NCI-H128 (cell line): ENCODE results near the gene CPA2.
"Not testable (repeated sequence)": the region's sequence is repeated elsewhere in the genome, so short reads cannot be mapped to it uniquely, and the experiment has no call there.

Experiments used
- DNase-seq: peaks from one replicate; lab custom pipeline; 2025; ENCODE audit not compliant: unreplicated experiment; lab: John Stamatoyannopoulos, UW

The CPA2 gene

DNA sequence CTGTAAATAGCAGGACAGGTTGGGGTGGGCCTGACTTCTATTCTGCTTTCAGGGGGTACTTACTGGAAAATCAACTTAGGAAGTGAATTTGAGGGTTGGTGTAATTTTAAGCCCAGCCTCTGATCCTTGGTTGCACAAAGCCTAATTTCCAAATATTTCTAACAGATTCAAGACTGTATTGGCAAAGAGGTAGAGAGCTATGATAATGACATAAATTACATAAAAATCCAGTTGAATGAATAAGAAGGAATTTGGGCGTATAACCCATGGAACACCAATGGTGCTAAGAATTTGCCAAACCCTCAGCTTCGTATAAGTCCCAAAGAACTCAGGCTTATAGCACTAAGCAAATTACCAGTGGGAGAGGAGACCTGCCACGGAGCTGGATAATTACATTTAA is 38.2 kb downstream of the CPA2 start:
- no peak for DNase-seq

DNA sequence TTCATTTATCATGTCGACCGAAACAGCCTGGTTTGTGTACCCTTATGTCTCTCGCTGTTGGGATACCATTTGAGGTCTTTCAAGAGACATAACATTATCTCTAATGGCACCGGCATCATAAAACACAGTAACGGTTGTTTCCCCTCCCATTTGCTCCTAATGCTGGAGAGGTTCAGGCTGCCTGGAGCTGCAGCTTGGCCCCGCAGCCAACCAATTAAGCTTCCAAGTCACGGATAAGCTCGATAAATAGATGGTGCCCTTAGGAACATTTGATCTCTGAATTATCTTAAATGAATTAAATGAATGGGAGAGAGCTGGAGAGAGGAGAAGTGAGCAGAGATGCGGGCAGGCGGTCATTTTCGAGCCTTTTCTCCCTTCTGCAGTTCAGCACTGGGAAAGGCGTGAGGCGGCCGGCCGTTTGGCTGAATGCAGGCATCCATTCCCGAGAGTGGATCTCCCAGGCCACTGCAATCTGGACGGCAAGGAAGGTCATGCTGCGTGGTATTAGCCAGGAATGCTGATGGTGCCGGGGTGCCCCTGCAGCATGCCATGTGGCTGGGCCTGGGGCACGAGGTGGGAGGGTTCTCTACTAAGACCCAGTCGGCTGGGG is 38.9 kb downstream of the CPA2 start:
- DNase-seq: no peak

DNA sequence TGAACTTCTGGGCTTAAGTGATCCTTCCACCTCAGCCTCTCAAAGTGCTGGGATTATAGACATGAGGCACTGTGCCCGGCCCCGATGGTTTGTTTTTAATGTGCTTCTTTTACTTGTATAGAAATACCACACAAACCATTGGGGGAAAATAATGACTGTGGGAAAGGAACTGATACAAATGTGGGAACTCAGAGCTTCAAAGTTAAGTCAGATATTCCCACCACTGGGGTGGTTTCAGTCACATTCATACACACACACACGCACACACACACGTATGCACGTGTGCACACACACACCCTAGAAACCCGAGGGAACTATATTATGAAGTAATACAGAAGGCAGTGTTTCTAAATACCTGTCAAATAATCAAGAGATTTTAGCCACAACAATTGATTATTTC is 43.3 kb downstream of the CPA2 start:
- DNase-seq: no peak

DNA sequence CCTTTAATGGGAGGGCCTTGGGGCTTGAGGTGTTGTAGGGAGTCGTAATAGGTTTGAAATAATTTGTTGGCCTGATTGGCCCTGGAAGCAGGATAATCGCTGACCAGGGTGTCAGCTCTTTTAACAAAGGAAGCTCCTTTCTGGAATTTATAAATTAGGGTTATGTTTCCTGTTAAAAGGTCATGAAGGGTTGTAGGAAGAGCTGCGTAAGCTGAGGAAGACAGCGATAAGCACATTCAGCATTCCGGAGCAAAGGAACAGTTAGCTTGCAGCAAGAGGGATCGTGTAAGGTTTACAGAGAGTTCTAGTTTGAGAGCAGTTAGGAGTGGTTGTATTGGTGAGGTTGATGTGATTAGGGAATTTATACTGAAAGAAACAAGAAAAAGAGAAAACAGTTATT is 47.6 kb downstream of the CPA2 start:
- no peak for DNase-seq

DNA sequence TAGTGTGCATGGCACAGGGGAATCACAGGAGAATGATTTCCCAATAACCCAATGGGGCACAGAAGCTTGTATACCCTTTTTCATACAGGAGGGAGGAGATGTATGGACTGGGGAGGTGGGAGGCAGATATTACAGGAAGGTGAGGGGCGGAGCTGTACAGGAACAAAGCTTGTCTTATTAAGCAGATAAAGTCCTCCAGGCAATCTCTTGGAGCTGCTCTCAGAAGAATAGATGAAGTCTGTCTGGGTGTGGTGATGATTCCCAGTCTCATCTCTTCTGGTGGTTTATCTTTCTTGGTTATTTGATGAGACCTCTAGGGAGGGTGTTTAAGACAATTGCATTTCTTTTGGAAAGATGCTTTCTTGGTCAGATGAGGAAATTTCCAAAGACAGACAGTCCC is 52.9 kb downstream of the CPA2 start:
- DNase-seq: no peak

DNA sequence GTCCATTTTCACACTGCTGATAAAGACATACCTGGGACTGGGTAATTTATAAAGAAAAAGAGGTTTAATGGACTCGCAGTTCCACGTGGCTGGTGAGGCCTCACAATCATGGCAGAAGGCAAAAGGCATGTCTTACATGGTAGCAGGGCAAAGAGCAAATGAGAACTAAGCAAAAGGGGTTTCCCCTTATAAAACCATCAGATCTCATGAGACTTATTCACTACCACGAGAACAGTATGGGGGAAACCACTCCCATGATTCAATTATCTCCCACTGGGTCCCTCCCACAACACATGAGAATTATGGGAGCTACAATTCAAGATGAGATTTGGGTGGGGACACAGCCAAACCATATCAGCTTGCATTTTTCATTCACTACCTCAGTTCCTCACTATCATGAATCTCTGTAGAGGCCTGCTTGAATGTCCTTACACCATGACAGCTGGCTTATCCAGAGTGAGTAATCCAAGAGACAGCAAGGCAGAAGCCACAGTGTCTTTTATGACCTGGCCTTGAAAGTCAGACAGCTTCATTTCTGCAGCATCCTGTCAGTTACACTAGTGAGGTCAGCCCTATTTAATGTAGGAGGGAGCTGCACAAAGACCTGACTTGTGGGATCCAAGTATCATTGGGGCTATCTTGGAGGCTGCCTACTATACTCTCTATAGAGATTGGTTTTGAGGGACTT is 55.0 kb downstream of the CPA2 start:
- not testable (repeated sequence) for DNase-seq

DNA sequence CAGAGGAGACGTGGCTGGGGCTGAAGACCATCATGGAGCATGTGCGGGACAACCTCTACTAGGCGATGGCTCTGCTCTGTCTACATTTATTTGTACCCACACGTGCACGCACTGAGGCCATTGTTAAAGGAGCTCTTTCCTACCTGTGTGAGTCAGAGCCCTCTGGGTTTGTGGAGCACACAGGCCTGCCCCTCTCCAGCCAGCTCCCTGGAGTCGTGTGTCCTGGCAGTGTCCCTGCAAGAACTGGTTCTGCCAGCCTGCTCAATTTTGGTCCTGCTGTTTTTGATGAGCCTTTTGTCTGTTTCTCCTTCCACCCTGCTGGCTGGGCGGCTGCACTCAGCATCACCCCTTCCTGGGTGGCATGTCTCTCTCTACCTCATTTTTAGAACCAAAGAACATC is 56.0 kb downstream of the CPA2 start:
- no peak for DNase-seq

DNA sequence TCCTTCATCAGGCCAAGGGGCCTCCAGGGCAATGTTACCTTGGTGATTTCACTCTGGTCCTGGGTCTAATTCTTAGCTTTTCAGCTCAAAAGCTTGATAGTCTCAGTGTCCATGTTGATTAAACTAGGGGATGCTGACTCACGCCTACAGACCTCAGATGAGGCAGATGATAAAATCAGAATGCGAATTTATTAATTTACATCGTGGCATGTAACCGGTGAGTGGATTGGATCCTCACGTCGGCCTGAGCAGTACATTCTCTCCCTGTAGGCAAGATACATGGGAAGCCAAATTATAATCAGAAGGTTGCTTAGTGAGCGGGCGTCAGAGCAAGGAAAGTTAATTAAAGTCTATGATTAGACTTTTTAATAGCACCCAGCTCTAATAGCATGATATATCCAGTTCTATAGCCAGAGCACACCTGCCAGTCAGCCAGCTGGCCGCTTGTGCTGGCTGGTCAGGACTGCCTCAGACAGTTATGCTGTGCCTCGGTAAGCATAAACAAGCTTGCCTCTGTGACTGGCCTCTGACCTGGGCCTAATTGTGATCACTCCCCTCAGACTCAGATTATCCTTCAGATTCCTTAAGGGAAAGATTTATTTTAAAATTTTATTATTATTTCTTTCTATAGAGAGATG is 57.8 kb downstream of the CPA2 start:
- no peak for DNase-seq

DNA sequence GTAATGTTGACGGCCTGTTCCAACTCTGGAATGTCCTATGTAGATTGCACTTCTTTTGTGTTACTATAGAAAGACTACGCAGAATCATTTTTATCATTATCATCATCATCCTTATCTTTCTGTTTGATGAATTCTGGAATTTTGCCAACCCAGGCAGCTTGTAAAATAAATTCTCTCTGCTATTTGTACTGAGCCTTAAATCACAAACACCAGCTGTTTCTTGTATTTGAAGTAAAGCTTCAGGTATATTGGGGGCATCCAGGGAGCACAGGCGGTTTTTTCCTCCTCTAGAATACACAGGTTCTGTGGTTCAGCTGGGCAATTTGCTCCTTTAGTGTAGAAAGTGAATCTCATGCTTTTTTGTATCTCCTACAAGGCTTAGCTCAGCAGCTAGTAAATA is 63.0 kb downstream of the CPA2 start:
- DNase-seq: no peak

DNA sequence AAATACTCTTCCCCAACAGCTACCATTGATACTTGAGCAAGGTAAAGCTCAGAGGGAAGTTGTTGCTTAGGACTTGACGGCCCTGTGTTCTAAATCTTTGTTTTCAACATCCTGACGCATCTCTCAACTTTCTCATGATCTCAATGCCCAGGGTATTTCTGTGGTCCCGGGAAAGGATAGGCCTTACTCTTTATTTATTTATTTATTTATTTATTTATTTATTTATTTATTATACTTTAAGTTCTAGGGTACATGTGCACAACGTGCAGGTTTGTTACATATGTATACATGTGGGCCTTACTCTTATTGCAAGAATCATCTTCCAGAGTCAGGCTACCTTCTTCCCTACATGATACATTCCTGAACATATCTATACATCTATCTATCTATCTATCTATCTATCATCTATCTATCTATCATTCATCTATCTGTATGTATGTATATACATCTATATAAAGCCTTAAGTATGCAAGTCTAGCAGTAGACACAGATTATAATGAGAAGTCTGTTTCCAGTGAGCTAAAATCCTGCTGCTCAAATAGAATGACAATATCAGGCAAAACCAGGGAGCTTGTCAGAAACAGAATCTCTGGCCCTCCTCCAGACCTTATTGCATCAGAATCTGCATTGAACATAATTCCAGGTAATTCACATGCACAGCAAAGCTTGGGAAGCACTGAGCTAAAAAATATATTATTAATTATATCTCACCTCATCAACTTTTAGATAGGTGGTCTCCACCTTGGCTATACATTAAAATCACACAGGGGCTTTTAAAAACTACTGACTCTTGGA is 65.8 kb downstream of the CPA2 start:
- DNase-seq: no peak

DNA sequence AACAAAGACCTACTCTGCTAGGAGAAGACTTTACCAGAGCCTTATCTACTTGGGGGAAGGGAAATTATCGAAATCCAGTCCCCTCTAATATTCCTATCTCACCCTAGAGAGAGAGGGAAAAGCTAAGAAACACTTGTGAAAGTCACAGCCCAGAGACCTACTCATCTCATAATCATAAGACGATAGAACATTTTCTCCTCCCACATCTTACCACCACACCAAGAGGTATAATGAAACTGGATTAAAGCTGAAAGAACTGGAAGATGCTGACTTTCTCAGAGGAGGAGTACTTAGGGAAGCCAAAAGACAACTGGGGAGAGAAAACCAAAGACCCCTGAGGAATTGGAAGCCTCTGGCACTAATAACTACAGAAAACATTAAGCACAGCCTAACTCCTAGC is 67.2 kb downstream of the CPA2 start:
- no peak for DNase-seq

DNA sequence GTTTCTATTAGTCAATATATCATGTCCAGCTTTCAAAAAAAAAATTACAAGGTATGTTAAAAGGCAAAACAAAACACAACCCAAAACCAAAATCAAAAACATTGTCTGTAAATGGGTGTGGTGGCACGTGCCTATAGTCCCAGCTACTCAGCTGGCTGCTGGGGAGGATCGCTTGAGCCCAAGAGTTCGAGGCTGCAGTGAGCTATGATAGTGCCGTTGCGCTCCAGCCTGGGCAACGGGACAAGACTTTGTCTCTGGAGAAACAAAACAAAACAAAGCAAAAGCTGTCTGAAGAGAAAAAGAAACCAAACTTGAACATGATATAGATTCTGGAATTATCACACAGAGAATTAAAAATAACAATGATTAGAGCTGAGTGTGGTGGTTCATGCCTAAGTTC is 67.6 kb downstream of the CPA2 start:
- no peak for DNase-seq

DNA sequence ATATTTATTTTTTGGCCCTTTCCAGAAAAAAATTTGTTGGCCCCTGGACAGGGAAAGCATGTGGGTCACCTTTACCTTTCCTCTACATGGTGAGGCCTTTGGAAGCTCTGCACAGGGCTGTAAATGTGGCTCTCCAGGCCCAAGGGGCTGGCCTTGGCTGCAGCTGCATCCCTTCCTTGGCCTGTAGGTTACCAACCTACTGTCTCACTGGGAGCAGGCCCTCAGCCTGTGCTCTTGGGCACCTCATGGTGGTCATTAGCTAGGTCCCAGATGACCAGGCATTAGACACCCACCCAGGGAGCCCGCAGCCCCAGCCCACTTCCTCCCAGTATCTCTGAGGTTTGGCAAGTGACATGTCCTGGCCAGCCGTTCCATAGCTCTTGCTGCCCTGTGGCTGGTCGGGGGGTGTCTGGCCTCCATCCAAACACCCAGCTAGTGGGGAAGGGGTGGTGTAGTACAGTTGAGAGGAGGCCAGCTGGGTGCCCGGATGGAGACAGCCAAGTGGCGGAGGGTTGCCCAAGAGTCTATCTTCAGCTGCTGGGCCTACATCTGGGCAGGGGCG is 70.8 kb downstream of the CPA2 start:
- no peak for DNase-seq

DNA sequence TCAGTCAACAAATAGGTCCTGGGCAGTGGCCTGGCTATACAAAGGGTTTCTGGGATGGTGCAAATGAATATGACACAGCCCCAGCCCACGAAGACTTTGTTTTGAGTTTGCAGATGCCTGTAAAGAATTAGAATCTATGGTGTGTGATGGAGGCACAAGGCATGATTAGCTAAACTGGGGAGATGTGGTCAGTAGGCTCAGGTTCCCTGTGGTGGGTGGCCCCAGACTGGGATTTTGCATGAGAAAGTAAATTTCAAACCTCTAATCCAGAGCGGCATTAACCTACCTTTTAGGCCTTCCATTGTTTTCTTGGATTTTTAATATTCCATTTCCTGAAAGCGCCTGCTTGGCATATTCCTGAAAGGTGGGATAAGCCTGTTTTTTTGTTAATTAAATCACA is 71.6 kb downstream of the CPA2 start:
- no peak for DNase-seq
